Hematopoietic multipotent progenitor cell treated with erythropoietin and hydrocortisone succinate and interleukin-3 and kit ligand, for 17 days (in vitro differentiated cells): ENCODE results near the gene CROCC2.

ENCODE experiments used
- DNase-seq: peaks from one replicate; pipeline ENCODE4 v3.0.0-alpha.2; 2015; ENCODE audit warnings: low spot score

CROCC2 gene

GRCh38 chr2:240891492-240892340, 14.4 kb upstream of the CROCC2 start:
- no peak for DNase-seq

- DNase-seq = no peak
Observed at GRCh38 chr2:240892356-240892755, 13.8 kb upstream of the CROCC2 start.

- no peak for DNase-seq
Observed at GRCh38 chr2:240892925-240893324, 13.2 kb upstream of the CROCC2 start.

- DNase-seq = no peak
Observed at GRCh38 chr2:240893363-240893844, 12.7 kb upstream of the CROCC2 start.

GRCh38 chr2:240894006-240894405, 12.1 kb upstream of the CROCC2 start:
- no peak for DNase-seq

GRCh38 chr2:240894836-240895558, 11.1 kb upstream of the CROCC2 start:
- no peak for DNase-seq

GRCh38 chr2:240895656-240896388, 10.3 kb upstream of the CROCC2 start, which contains the start of gene MAB21L4:
Gene MAB21L4 (minus strand): TSS chr2:240896156. CDS start chr2:240895997, 159 bp downstream.
- DNase-seq = no peak

GRCh38 chr2:240896394-240896793, 9.7 kb upstream of the CROCC2 start:
- DNase-seq = no peak

- DNase-seq = no peak
Observed at GRCh38 chr2:240896871-240897692, 9.1 kb upstream of the CROCC2 start.

GRCh38 chr2:240898108-240898730, 7.9 kb upstream of the CROCC2 start:
- DNase-seq = no peak

GRCh38 chr2:240898731-240899467, 7.2 kb upstream of the CROCC2 start:
- no peak for DNase-seq

- no peak for DNase-seq
Observed at GRCh38 chr2:240899468-240899865, 6.7 kb upstream of the CROCC2 start.

GRCh38 chr2:240900141-240900860, 5.8 kb upstream of the CROCC2 start:
- DNase-seq = no peak

- DNase-seq = no peak
Observed at GRCh38 chr2:240901986-240902614, 4.0 kb upstream of the CROCC2 start.

- no peak for DNase-seq
Observed at GRCh38 chr2:240902615-240903041, 3.5 kb upstream of the CROCC2 start.

- DNase-seq = no peak
Observed at GRCh38 chr2:240903191-240904060, 2.7 kb upstream of the CROCC2 start.

- no peak for DNase-seq
Observed at GRCh38 chr2:240904216-240905175, 1.6 kb upstream of the CROCC2 start.
